ENCODE results near the gene PAM.

DNA sequence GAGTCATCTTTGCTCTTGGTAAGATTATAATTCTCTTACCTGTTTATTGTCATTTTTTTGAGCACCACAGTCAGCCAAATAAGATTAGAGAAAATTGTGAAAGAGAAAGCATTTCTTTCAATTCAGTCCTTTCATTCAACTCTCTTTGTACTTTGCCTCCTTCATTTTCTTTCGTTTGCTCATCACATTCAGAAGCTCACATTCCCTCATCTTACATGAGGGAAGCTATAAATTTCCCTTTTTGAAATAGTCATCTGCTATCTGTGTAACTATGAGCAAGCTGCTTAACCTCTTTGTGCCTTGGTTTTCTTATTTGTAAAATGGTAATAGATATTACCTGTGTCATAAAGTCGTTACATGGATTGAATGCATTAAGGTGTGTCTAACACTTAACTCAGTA is 41.4 kb downstream of the PAM start:
- TF ChIP-seq CTCF (IDR thresholded peaks at IDR 0.05) = no peak
- TF ChIP-seq POLR2A (IDR thresholded peaks at IDR 0.05) = no peak
